WERI-Rb-1 (cell line): ENCODE results near the gene G0S2.

Experiments used
- DNase-seq: peaks from one replicate; pipeline ENCODE4 v3.0.0-alpha.2; 2020
- H3K27ac ChIP-seq: fragments of 250-450 bp; sonication (Bioruptor Pico); 2 replicates; pipeline ENCODE4 v1.5.1; 2020; ENCODE audit warnings: mild to moderate bottlenecking, moderate library complexity
- H3K27me3 ChIP-seq: fragments of 250-450 bp; sonication (Bioruptor Pico); 2 replicates; pipeline ENCODE4 v1.5.1; 2021; ENCODE audit warnings: mild to moderate bottlenecking, low read depth, moderate library complexity; ENCODE audit not compliant: insufficient read depth, severe bottlenecking
- H3K36me3 ChIP-seq: fragments of 250-450 bp; sonication (Bioruptor Pico); 2 replicates; pipeline ENCODE4 v1.5.1; 2020; ENCODE audit warnings: mild to moderate bottlenecking, moderate library complexity
- H3K4me3 ChIP-seq: 2 replicates; pipeline ENCODE4 v1.5.1; 2011; ENCODE audit warnings: low read depth, mild to moderate bottlenecking, control low read depth, low read length
- H3K9me3 ChIP-seq: fragments of 250-450 bp; sonication (Bioruptor Pico); 2 replicates; pipeline ENCODE4 v1.5.1; 2021; ENCODE audit warnings: mild to moderate bottlenecking, moderate library complexity; ENCODE audit not compliant: severe bottlenecking
- CTCF ChIP-seq: IDR thresholded peaks from 2 replicates; pipeline ENCODE4 v1.5.1; 2011; ENCODE audit warnings: low read depth, mild to moderate bottlenecking, control low read depth, inconsistent platforms, low read length

G0S2 gene

GRCh38 chr1:209651138-209651587 is 24.0 kb upstream of the G0S2 start:
- Histone ChIP-seq H3K4me3 (no peak overlapping the region), H3K36me3 (no peaks in the 10 kb centered on the region), H3K27me3 (peaks cover 71% of the 10 kb centered on the region), H3K27ac (no peak overlapping the region), H3K9me3 (no peaks in the 10 kb centered on the region)
- no peak for DNase-seq
- no peak for TF ChIP-seq CTCF

GRCh38 chr1:209652121-209652735 is 23.0 kb upstream of the G0S2 start, which contains the start of gene LAMB3:
LAMB3 (minus strand) TSS chr1:209652425; CDS start chr1:209650944, 1,481 bp downstream.
- H3K4me3 ChIP-seq = no peak within 1 kb of the TSS
- H3K27me3 ChIP-seq = peaks cover 70% of the 10 kb centered on the region
- no peak for TF ChIP-seq CTCF
- H3K27ac ChIP-seq = no peak within 1 kb of the TSS
- no peak for DNase-seq
- no peaks in the 10 kb centered on the region for H3K36me3 ChIP-seq
- no peaks in the 10 kb centered on the region for H3K9me3 ChIP-seq

GRCh38 chr1:209652873-209653401 is 22.3 kb upstream of the G0S2 start:
- TF ChIP-seq CTCF = no peak
- no peak for DNase-seq
- peaks cover 68% of the 10 kb centered on the region for H3K27me3 ChIP-seq
- H3K36me3 ChIP-seq = no peaks in the 10 kb centered on the region
- H3K9me3 ChIP-seq = no peaks in the 10 kb centered on the region
- no peak overlapping the region for H3K4me3 ChIP-seq
- no peak overlapping the region for H3K27ac ChIP-seq

GRCh38 chr1:209653915-209654351 is 21.3 kb upstream of the G0S2 start:
- Histone ChIP-seq H3K9me3 (no peaks in the 10 kb centered on the region), H3K27ac (no peak overlapping the region), H3K27me3 (peaks cover 78% of the 10 kb centered on the region), H3K36me3 (no peaks in the 10 kb centered on the region), H3K4me3 (no peak overlapping the region)
- DNase-seq = no peak
- TF ChIP-seq CTCF = no peak

- DNase-seq = no peak
- H3K4me3 ChIP-seq = no peak overlapping the region
- H3K27me3 ChIP-seq = peaks cover 73% of the 10 kb centered on the region
- H3K27ac ChIP-seq = no peak overlapping the region
- TF ChIP-seq CTCF = no peak
- no peaks in the 10 kb centered on the region for H3K9me3 ChIP-seq
- H3K36me3 ChIP-seq = no peaks in the 10 kb centered on the region
These were observed 19.6 kb upstream of the G0S2 start for GRCh38 chr1:209655411-209656231.
